Liver (tissue), 9 donors: ENCODE results near the gene KRT1. TPM values are rescaled to one million over a fixed set of nuclear protein-coding genes. Genes with fewer than 3 reads are reported as not detected.

ENCODE experiments used
- DNase-seq: peaks from one replicate; pipeline ENCODE4 v3.0.0-alpha.2; 2017; ENCODE audit warnings: low spot score
- H3K27ac ChIP-seq, 2 donors: one replicate each; pipeline ENCODE4 v1.7.0; 2013; ENCODE audit warnings: inconsistent platforms in 2 of 2, low read length in 2 of 2, control low read depth in 1 of 2, low read depth in 1 of 2, mild to moderate bottlenecking in 1 of 2
- H3K27me3 ChIP-seq, 4 donors: one replicate each; pipeline versions ENCODE4 v1.6.1 to v1.7.0; 2013; ENCODE audit warnings: low read length in 3 of 4, inconsistent platforms in 1 of 4, mild to moderate bottlenecking in 1 of 4, moderate library complexity in 1 of 4; ENCODE audit not compliant: control insufficient read depth in 4 of 4, insufficient read depth in 4 of 4
- H3K36me3 ChIP-seq, 4 donors: one replicate each; pipeline versions ENCODE4 v1.6.1 to v1.7.0; 2013; ENCODE audit warnings: low read length in 3 of 4, mild to moderate bottlenecking in 3 of 4, low read depth in 1 of 4, moderate library complexity in 1 of 4; ENCODE audit not compliant: control insufficient read depth in 4 of 4, insufficient read depth in 3 of 4
- H3K4me1 ChIP-seq, 4 donors: one replicate each; pipeline versions ENCODE4 v1.6.1 to v1.7.0; 2013; ENCODE audit warnings: low read length in 3 of 4, mild to moderate bottlenecking in 3 of 4, moderate library complexity in 1 of 4; ENCODE audit not compliant: control insufficient read depth in 4 of 4, insufficient read depth in 4 of 4
- H3K4me3 ChIP-seq, 3 donors: one replicate each; pipeline versions ENCODE4 v1.6.1 to v1.7.0; 2013; ENCODE audit warnings: low read length in 3 of 3, control low read depth in 1 of 3, low read depth in 1 of 3, mild to moderate bottlenecking in 1 of 3
- H3K9ac ChIP-seq, 2 donors: one replicate each; pipeline ENCODE4 v1.7.0; 2013; ENCODE audit warnings: low read length in 2 of 2, mild to moderate bottlenecking in 2 of 2, moderate library complexity in 2 of 2, control low read depth in 1 of 2, low read depth in 1 of 2
- H3K9me3 ChIP-seq, 4 donors: one replicate each; pipeline versions ENCODE4 v1.6.1 to v1.7.0; 2013; ENCODE audit warnings: low read length in 3 of 4; ENCODE audit not compliant: control insufficient read depth in 4 of 4
- CTCF ChIP-seq: fragments of 150-350 bp; IDR thresholded peaks from 2 replicates; pipeline ENCODE4 v1.5.1; 2017; ENCODE audit warnings: improper control_type of control experiment, low read depth, low read length; ENCODE audit not compliant: missing input control
- EGR1 ChIP-seq, 2 donors: IDR thresholded peaks; 2 replicates each; pipeline ENCODE4 v1.6.1; 2016 to 2018; ENCODE audit warnings: antibody characterized with exemption in 2 of 2, low read depth in 2 of 2
- FOXA1 ChIP-seq: IDR thresholded peaks from 2 replicates; pipeline ENCODE4 v1.6.1; 2016; ENCODE audit warnings: antibody characterized with exemption
- FOXA2 ChIP-seq: IDR thresholded peaks from 2 replicates; pipeline ENCODE4 v1.6.1; 2016; ENCODE audit warnings: antibody characterized with exemption
- HNF4A ChIP-seq, 2 donors: conservative IDR thresholded peaks; 2 replicates each; pipeline ENCODE4 v1.6.1; 2016; ENCODE audit warnings: antibody characterized with exemption in 2 of 2, mild to moderate bottlenecking in 2 of 2
- HNF4G ChIP-seq: IDR thresholded peaks from 2 replicates; pipeline ENCODE4 v1.6.1; 2016; ENCODE audit warnings: antibody characterized with exemption
- JUND ChIP-seq, 2 donors: IDR thresholded peaks; 2 replicates each; pipeline ENCODE4 v1.6.1; 2016; ENCODE audit warnings: antibody characterized with exemption in 2 of 2
- MAX ChIP-seq: IDR thresholded peaks from 2 replicates; pipeline ENCODE4 v1.6.1; 2016; ENCODE audit warnings: antibody characterized with exemption
- NR2F2 ChIP-seq: IDR thresholded peaks from 2 replicates; pipeline ENCODE4 v1.6.1; 2016; ENCODE audit warnings: antibody characterized with exemption
- RAD21 ChIP-seq, 2 donors: IDR thresholded peaks; 2 replicates each; pipeline ENCODE4 v1.6.1; 2016; ENCODE audit warnings: antibody characterized with exemption in 2 of 2, mild to moderate bottlenecking in 2 of 2
- RXRA ChIP-seq, 2 donors: IDR thresholded peaks; 2 replicates each; pipeline ENCODE4 v1.6.1; 2017 to 2018; ENCODE audit warnings: antibody characterized with exemption in 2 of 2, mild to moderate bottlenecking in 1 of 2
- SP1 ChIP-seq: IDR thresholded peaks from 2 replicates; pipeline ENCODE4 v1.6.1; 2018; ENCODE audit warnings: antibody characterized with exemption, mild to moderate bottlenecking
- YY1 ChIP-seq: IDR thresholded peaks from 2 replicates; pipeline ENCODE4 v1.6.1; 2016; ENCODE audit warnings: antibody characterized with exemption, mild to moderate bottlenecking
- WGBS: extraction: QIAGEN DNeasy Blood & Tissue Kit; methylation state at CpG from one replicate; pipeline ENCODE4 v1.1.7; 2013; 5-methylcytosine and 5-hydroxymethylcytosine counted together
- polyA plus RNA-seq, 2 donors: library from polyadenylated mRNA; stranded (reverse) in 1 of 2; unstranded in 1 of 2; fragments of 200-250 nt in 1 of 2; fragments of >200 nt in 1 of 2; fragmentation: Nextera tagmentation in 1 of 2; extraction: Ambion mirVana in 1 of 2; gene quantifications; one replicate each; pipeline versions ENCODE4 v1.2.1 to v1.2.3, GENCODE V29; 2013 to 2015
- total RNA-seq, 2 donors: library from RNA; depleted of rRNA; stranded (reverse); fragments of >200 nt; gene quantifications; one replicate each; pipeline ENCODE4 v1.2.3, GENCODE V29; 2014
- TF ChIP-seq, protein P1 (sequence below): IDR thresholded peaks from 2 replicates; pipeline ENCODE4 v1.6.1; 2016; ENCODE audit warnings: antibody characterized with exemption
- TF ChIP-seq, protein P2 (sequence below): IDR thresholded peaks from 2 replicates; pipeline ENCODE4 v1.6.1; 2016; ENCODE audit warnings: antibody characterized with exemption, mild to moderate bottlenecking
- TF ChIP-seq, protein P3 (sequence below): IDR thresholded peaks from 2 replicates; pipeline ENCODE4 v1.6.1; 2016; ENCODE audit warnings: antibody characterized with exemption
- donor health status: healthy.
- donor health status: healthy.
- donor health status: healthy.
- donor health status: healthy.
- donor health status: healthy.

Gene KRT1
- total and polyA plus RNA-seq, 4 donors, result 0.14 to 2.7 TPM; not detected in 2

DNA sequence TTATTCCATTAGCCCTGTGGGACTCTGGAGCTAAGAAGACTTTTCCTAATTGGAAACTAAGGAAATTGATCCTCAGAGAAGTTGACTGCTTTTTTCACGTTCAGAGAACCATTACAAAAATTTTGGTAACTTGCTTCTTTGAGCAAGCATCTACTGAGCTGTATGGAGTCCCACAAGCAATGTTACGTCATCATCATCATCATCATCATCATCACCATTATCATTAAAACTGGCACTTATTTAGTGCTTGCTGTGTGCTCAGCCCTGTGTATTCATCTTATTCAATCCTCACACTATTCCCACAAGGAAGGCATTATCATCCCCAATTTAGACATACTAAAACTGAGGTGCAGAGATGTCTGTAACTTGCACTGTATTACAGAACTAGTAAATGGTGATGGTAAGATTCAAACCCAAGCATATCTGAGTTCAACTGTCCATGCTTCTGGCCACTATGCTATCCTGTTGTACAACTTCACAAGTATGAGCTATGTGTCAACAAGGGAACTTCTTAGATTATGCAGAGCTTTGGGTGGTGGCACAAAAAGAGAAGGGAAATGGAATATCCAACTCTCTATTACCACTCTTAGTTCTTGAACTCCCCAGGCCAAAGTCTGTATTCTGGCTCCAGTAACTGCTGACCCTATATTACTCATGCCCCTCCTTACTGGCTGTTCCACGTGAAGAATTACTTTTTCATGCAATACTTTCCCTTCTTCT, 6.3 kb downstream of the KRT1 start:
- no peak overlapping the region for H3K4me3 ChIP-seq
- no peak overlapping the region for H3K27ac ChIP-seq
- no peaks in the 10 kb centered on the region for H3K4me1 ChIP-seq
- H3K27me3 ChIP-seq, result peaks cover 0 to 5% (median 0%) of the 10 kb centered on the region in 4 donors
- 61% methylated on average over 3 of the region's 3 CpGs for WGBS
- no peaks in the 10 kb centered on the region for H3K36me3 ChIP-seq
- TF ChIP-seq HNF4A (conservative IDR thresholded peaks at IDR 0.05) (no peak), EGR1 (IDR thresholded peaks at IDR 0.05; ENCODE audit: low read depth in 2 of 2) (no peak), FOXA2 (no peak), CTCF (no peak), YY1 (no peak), SP1 (no peak), NR2F2 (no peak), HNF4G (no peak), JUND (IDR thresholded peaks at IDR 0.05) (no peak), FOXA1 (no peak), MAX (no peak)
- TF ChIP-seq, protein P1, sequence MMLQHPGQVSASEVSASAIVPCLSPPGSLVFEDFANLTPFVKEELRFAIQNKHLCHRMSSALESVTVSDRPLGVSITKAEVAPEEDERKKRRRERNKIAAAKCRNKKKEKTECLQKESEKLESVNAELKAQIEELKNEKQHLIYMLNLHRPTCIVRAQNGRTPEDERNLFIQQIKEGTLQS, result no peak
- TF ChIP-seq, protein P2, sequence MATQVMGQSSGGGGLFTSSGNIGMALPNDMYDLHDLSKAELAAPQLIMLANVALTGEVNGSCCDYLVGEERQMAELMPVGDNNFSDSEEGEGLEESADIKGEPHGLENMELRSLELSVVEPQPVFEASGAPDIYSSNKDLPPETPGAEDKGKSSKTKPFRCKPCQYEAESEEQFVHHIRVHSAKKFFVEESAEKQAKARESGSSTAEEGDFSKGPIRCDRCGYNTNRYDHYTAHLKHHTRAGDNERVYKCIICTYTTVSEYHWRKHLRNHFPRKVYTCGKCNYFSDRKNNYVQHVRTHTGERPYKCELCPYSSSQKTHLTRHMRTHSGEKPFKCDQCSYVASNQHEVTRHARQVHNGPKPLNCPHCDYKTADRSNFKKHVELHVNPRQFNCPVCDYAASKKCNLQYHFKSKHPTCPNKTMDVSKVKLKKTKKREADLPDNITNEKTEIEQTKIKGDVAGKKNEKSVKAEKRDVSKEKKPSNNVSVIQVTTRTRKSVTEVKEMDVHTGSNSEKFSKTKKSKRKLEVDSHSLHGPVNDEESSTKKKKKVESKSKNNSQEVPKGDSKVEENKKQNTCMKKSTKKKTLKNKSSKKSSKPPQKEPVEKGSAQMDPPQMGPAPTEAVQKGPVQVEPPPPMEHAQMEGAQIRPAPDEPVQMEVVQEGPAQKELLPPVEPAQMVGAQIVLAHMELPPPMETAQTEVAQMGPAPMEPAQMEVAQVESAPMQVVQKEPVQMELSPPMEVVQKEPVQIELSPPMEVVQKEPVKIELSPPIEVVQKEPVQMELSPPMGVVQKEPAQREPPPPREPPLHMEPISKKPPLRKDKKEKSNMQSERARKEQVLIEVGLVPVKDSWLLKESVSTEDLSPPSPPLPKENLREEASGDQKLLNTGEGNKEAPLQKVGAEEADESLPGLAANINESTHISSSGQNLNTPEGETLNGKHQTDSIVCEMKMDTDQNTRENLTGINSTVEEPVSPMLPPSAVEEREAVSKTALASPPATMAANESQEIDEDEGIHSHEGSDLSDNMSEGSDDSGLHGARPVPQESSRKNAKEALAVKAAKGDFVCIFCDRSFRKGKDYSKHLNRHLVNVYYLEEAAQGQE, result no peak
- no peak overlapping the region for H3K9ac ChIP-seq
- H3K9me3 ChIP-seq, result no peaks in the 10 kb centered on the region
- DNase-seq, result no peak

GRCh38 chr12:52673217-52673616, 7.0 kb downstream of the KRT1 start:
- Histone ChIP-seq H3K27me3 (peaks cover 0 to 5% (median 0%) of the 10 kb centered on the region in 4 donors), H3K9ac (no peak overlapping the region), H3K9me3 (no peaks in the 10 kb centered on the region), H3K4me3 (no peak overlapping the region), H3K36me3 (no peaks in the 10 kb centered on the region), H3K27ac (no peak overlapping the region), H3K4me1 (no peaks in the 10 kb centered on the region)
- no peak for TF ChIP-seq NR2F2
- no peak for TF ChIP-seq HNF4A (conservative IDR thresholded peaks at IDR 0.05)
- no peak for TF ChIP-seq RXRA (IDR thresholded peaks at IDR 0.05)
- no peak for TF ChIP-seq CTCF
- TF ChIP-seq RAD21 (IDR thresholded peaks at IDR 0.05), result no peak
- no peak for TF ChIP-seq FOXA1
- TF ChIP-seq FOXA2, result no peak
- TF ChIP-seq EGR1 (IDR thresholded peaks at IDR 0.05; ENCODE audit: low read depth in 2 of 2), result no peak
- no peak for TF ChIP-seq SP1
- no peak for TF ChIP-seq HNF4G
- TF ChIP-seq, protein P3, sequence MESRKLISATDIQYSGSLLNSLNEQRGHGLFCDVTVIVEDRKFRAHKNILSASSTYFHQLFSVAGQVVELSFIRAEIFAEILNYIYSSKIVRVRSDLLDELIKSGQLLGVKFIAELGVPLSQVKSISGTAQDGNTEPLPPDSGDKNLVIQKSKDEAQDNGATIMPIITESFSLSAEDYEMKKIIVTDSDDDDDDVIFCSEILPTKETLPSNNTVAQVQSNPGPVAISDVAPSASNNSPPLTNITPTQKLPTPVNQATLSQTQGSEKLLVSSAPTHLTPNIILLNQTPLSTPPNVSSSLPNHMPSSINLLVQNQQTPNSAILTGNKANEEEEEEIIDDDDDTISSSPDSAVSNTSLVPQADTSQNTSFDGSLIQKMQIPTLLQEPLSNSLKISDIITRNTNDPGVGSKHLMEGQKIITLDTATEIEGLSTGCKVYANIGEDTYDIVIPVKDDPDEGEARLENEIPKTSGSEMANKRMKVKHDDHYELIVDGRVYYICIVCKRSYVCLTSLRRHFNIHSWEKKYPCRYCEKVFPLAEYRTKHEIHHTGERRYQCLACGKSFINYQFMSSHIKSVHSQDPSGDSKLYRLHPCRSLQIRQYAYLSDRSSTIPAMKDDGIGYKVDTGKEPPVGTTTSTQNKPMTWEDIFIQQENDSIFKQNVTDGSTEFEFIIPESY, result no peak
- TF ChIP-seq YY1, result no peak
- TF ChIP-seq, protein P1, result no peak
- TF ChIP-seq, protein P2, result no peak
- DNase-seq, result no peak
- WGBS, result 68% methylated on average over 5 of the region's 5 CpGs
